ENCODE results near the gene APBB1IP.

- TF ChIP-seq FOXK2 (IDR thresholded peaks at IDR 0.05): no peak
- no peak for TF ChIP-seq ELF4 (IDR thresholded peaks at IDR 0.05)
- TF ChIP-seq HDGF (IDR thresholded peaks at IDR 0.05; ENCODE audit: borderline replicate concordance): no peak
- no peak for TF ChIP-seq TARDBP (IDR thresholded peaks at IDR 0.05)
- TF ChIP-seq SP1 (IDR thresholded peaks at IDR 0.05): no peak
- TF ChIP-seq FOXM1 (IDR thresholded peaks at IDR 0.05; ENCODE audit: borderline replicate concordance): no peak
- TF ChIP-seq L3MBTL2 (conservative IDR thresholded peaks at IDR 0.05): no peak
- no peak for TF ChIP-seq SUZ12 (IDR thresholded peaks at IDR 0.05)
- TF ChIP-seq ARNT (IDR thresholded peaks at IDR 0.05): no peak
- no peak for TF ChIP-seq FOXA1 (IDR thresholded peaks at IDR 0.05)
- TF ChIP-seq ZNF384 (IDR thresholded peaks at IDR 0.05): no peak
- no peak for TF ChIP-seq CTBP1 (IDR thresholded peaks at IDR 0.05; ENCODE audit: borderline replicate concordance)
- TF ChIP-seq BHLHE40 (IDR thresholded peaks at IDR 0.05; ENCODE audit: borderline replicate concordance): no peak
- TF ChIP-seq PKNOX1 (IDR thresholded peaks at IDR 0.05): no peak
These were observed 597 bp downstream of the APBB1IP start for GRCh38 chr10:26438534-26439341.
